SJSA1 (cell line): ENCODE data around the gene HSD17B10. TPM values are rescaled to one million over a fixed set of nuclear protein-coding genes. Genes with fewer than 3 reads are reported as not detected.
"Not testable (repeated sequence)": the region's sequence is repeated elsewhere in the genome, so short reads cannot be mapped to it uniquely, and the experiment has no call there.

Experiments used
- DNase-seq, 2 experiments: peaks; one replicate each; pipeline ENCODE4 v3.0.0-alpha.2; 2015 to 2020; ENCODE audit warnings: low spot score in 2 of 2, low read depth in 1 of 2
- H3K27ac ChIP-seq: fragments of 250-450 bp; sonication (Bioruptor Pico); 2 replicates; pipeline ENCODE4 v1.5.1; 2020; ENCODE audit warnings: mild to moderate bottlenecking, moderate library complexity
- H3K27me3 ChIP-seq: fragments of 250-450 bp; sonication (Bioruptor Pico); replicated peaks from 2 replicates; pipeline ENCODE4 v1.5.1; 2020; ENCODE audit warnings: mild to moderate bottlenecking, moderate library complexity
- H3K36me3 ChIP-seq: fragments of 250-450 bp; sonication (Bioruptor Pico); 2 replicates; pipeline ENCODE4 v1.5.1; 2020; ENCODE audit warnings: mild to moderate bottlenecking
- H3K4me1 ChIP-seq: fragments of 250-450 bp; sonication (Bioruptor Pico); replicated peaks from 2 replicates; pipeline ENCODE4 v1.6.1; 2021; ENCODE audit warnings: mild to moderate bottlenecking
- H3K4me3 ChIP-seq: fragments of 250-450 bp; sonication (Bioruptor Pico); 2 replicates; pipeline ENCODE4 v1.5.1; 2020; ENCODE audit warnings: mild to moderate bottlenecking
- H3K9me3 ChIP-seq: fragments of 250-450 bp; sonication (Bioruptor Pico); replicated peaks from 2 replicates; pipeline ENCODE4 v1.5.1; 2020; ENCODE audit warnings: mild to moderate bottlenecking
- total RNA-seq: library from RNA; depleted of rRNA; stranded (reverse); fragments of >200 nt; shearing (Covaris generic); gene quantifications from 2 replicates; pipeline ENCODE4 v1.2.3, GENCODE V29; 2014; rRNA removed

The HSD17B10 gene
- total RNA-seq, 1 experiment from 2014 or later: 196 TPM

GRCh38 chrX:53421772-53422085 lies 12.4 kb downstream of the HSD17B10 start:
- Histone ChIP-seq H3K27me3 (no peaks in the 10 kb centered on the region), H3K36me3 (peaks cover 10% of the 10 kb centered on the region), H3K9me3 (no peaks in the 10 kb centered on the region), H3K27ac (peak overlapping the region; percentile 97), H3K4me1 (peaks cover 9% of the 10 kb centered on the region), H3K4me3 (peak overlapping the region; percentile 91)
- DNase-seq: no peak

- H3K36me3 ChIP-seq: peaks cover 10% of the 10 kb centered on the region
- H3K4me1 ChIP-seq: peaks cover 9% of the 10 kb centered on the region
- no peak overlapping the region for H3K27ac ChIP-seq
- H3K27me3 ChIP-seq: no peaks in the 10 kb centered on the region
- H3K9me3 ChIP-seq: no peaks in the 10 kb centered on the region
- peak overlapping the region; percentile 91 for H3K4me3 ChIP-seq
- DNase-seq: no peak
Observed at GRCh38 chrX:53421125-53421524, 13.0 kb downstream of the HSD17B10 start.

- H3K36me3 ChIP-seq: peaks cover 10% of the 10 kb centered on the region
- H3K27ac ChIP-seq, DNase-seq, H3K9me3 ChIP-seq, H3K4me3 ChIP-seq, H3K27me3 ChIP-seq, H3K4me1 ChIP-seq: not testable (repeated sequence)
Observed at GRCh38 chrX:53420351-53420750, 13.8 kb downstream of the HSD17B10 start.

- no peaks in the 10 kb centered on the region for H3K27me3 ChIP-seq
- H3K27ac ChIP-seq: no peak overlapping the region
- H3K36me3 ChIP-seq: peaks cover 43% of the 10 kb centered on the region
- H3K4me3 ChIP-seq: no peak overlapping the region
- DNase-seq: no peak
- H3K4me1 ChIP-seq: no peaks in the 10 kb centered on the region
- no peaks in the 10 kb centered on the region for H3K9me3 ChIP-seq
Observed at GRCh38 chrX:53412446-53412845, 21.7 kb downstream of the HSD17B10 start.

- H3K27ac ChIP-seq: no peak overlapping the region
- no peaks in the 10 kb centered on the region for H3K9me3 ChIP-seq
- H3K4me3 ChIP-seq: no peak overlapping the region
- no peaks in the 10 kb centered on the region for H3K4me1 ChIP-seq
- peaks cover 63% of the 10 kb centered on the region for H3K36me3 ChIP-seq
- DNase-seq: no peak
- H3K27me3 ChIP-seq: no peaks in the 10 kb centered on the region
Observed at GRCh38 chrX:53403535-53403934, 30.6 kb downstream of the HSD17B10 start.

GRCh38 chrX:53398216-53398615 lies 36.0 kb downstream of the HSD17B10 start:
- H3K9me3 ChIP-seq: no peaks in the 10 kb centered on the region
- no peaks in the 10 kb centered on the region for H3K4me1 ChIP-seq
- no peak overlapping the region for H3K27ac ChIP-seq
- no peak for DNase-seq
- H3K27me3 ChIP-seq: no peaks in the 10 kb centered on the region
- H3K36me3 ChIP-seq: peaks cover 36% of the 10 kb centered on the region
- H3K4me3 ChIP-seq: no peak overlapping the region

GRCh38 chrX:53395605-53396298 lies 38.4 kb downstream of the HSD17B10 start:
- peaks cover 29% of the 10 kb centered on the region for H3K36me3 ChIP-seq
- no peak overlapping the region for H3K4me3 ChIP-seq
- no peaks in the 10 kb centered on the region for H3K4me1 ChIP-seq
- H3K9me3 ChIP-seq: no peaks in the 10 kb centered on the region
- H3K27me3 ChIP-seq: no peaks in the 10 kb centered on the region
- H3K27ac ChIP-seq: no peak overlapping the region
- no peak for DNase-seq

GRCh38 chrX:53383376-53384076 lies 50.6 kb downstream of the HSD17B10 start:
- H3K27me3 ChIP-seq: no peaks in the 10 kb centered on the region
- H3K27ac ChIP-seq: no peak overlapping the region
- peaks cover 43% of the 10 kb centered on the region for H3K36me3 ChIP-seq
- H3K4me3 ChIP-seq: no peak overlapping the region
- DNase-seq: no peak
- H3K9me3 ChIP-seq: no peaks in the 10 kb centered on the region
- H3K4me1 ChIP-seq: no peaks in the 10 kb centered on the region

Other genes starting within 250 kb of the HSD17B10 start
- gene KDM5C, start 209.2 kb downstream of the HSD17B10 start, total RNA-seq: 40.9 and 48.3 TPM in 2 replicates
- gene IQSEC2, start 152.8 kb downstream of the HSD17B10 start, total RNA-seq: 4.8 and 5.1 TPM in 2 replicates
- gene SMC1A, start 11.7 kb downstream of the HSD17B10 start, total RNA-seq: 34.4 and 43.9 TPM in 2 replicates
- gene RIBC1, start 11.5 kb downstream of the HSD17B10 start, total RNA-seq: 0.39 and 2.5 TPM in 2 replicates